Mesendoderm (in vitro differentiated cells): ENCODE data around the gene POLR1E.
"Not testable (repeated sequence)": the region's sequence is repeated elsewhere in the genome, so short reads cannot be mapped to it uniquely, and the experiment has no call there.

ENCODE experiments used
- DNase-seq: peaks from one replicate; pipeline ENCODE4 v3.0.0; 2013
- H2AK5ac ChIP-seq: 2 replicates; pipeline ENCODE4 v1.6.1; 2013; ENCODE audit warnings: low read length, inconsistent platforms
- H2BK120ac ChIP-seq: 2 replicates; pipeline ENCODE4 v1.6.1; 2013; ENCODE audit warnings: low read depth, mild to moderate bottlenecking, low read length, moderate library complexity, mixed read lengths
- H2BK15ac ChIP-seq: replicated peaks from 2 replicates; pipeline ENCODE4 v1.6.1; 2013; ENCODE audit warnings: low read depth, mild to moderate bottlenecking, moderate library complexity
- H2BK5ac ChIP-seq: 2 replicates; pipeline ENCODE4 v1.6.1; 2013; ENCODE audit warnings: low read length, inconsistent platforms
- H3K18ac ChIP-seq: 2 replicates; pipeline ENCODE4 v1.6.1; 2013; ENCODE audit warnings: mild to moderate bottlenecking, low read length, mixed read lengths
- H3K23ac ChIP-seq: one replicate; pipeline ENCODE4 v1.6.1; 2013; ENCODE audit warnings: low read length
- H3K27ac ChIP-seq: 2 replicates; pipeline ENCODE4 v1.5.1; 2013; ENCODE audit warnings: low read depth, mild to moderate bottlenecking, inconsistent platforms, low read length, moderate library complexity
- H3K27me3 ChIP-seq: 2 replicates; pipeline ENCODE4 v1.6.1; 2013; ENCODE audit warnings: low read length, control low read depth, mild to moderate bottlenecking, inconsistent platforms; ENCODE audit not compliant: insufficient read depth, poor library complexity
- H3K36me3 ChIP-seq: 2 replicates; pipeline ENCODE4 v1.6.1; 2013; ENCODE audit warnings: low read length, inconsistent platforms; ENCODE audit not compliant: control insufficient read depth, insufficient read depth
- H3K4ac ChIP-seq: one replicate; pipeline ENCODE4 v1.6.1; 2013; ENCODE audit warnings: low read depth, mild to moderate bottlenecking, low read length, moderate library complexity
- H3K4me1 ChIP-seq: 2 replicates; pipeline ENCODE4 v1.6.1; 2013; ENCODE audit warnings: low read depth, low read length, inconsistent platforms; ENCODE audit not compliant: control insufficient read depth
- H3K4me2 ChIP-seq: 2 replicates; pipeline ENCODE4 v1.6.1; 2013; ENCODE audit warnings: low read length
- H3K4me3 ChIP-seq: 2 replicates; pipeline ENCODE4 v1.5.1; 2013; ENCODE audit warnings: mild to moderate bottlenecking, low read length
- H3K56ac ChIP-seq: one replicate; pipeline ENCODE4 v1.6.1; 2013; ENCODE audit warnings: low read length
- H3K79me1 ChIP-seq: 2 replicates; pipeline ENCODE4 v1.6.1; 2013; ENCODE audit warnings: low read length, inconsistent platforms
- H3K79me2 ChIP-seq: 2 replicates; pipeline ENCODE4 v1.6.1; 2013; ENCODE audit warnings: mild to moderate bottlenecking, low read length; ENCODE audit not compliant: control insufficient read depth, insufficient read depth
- H3K9ac ChIP-seq: 2 replicates; pipeline ENCODE4 v1.6.1; 2013; ENCODE audit warnings: low read length, inconsistent platforms
- H4K5ac ChIP-seq: one replicate; pipeline ENCODE4 v1.6.1; 2013; ENCODE audit warnings: low read length
- H4K8ac ChIP-seq: one replicate; pipeline ENCODE4 v1.6.1; 2013; ENCODE audit warnings: low read depth, mild to moderate bottlenecking, control low read depth, low read length, moderate library complexity
- WGBS: extraction: QIAGEN DNeasy Blood & Tissue Kit; methylation state at CpG from one replicate; pipeline ENCODE4 v1.1.7; 2013; ENCODE audit warnings: low lambda C conversion rate, missing lambda C conversion rate; ENCODE audit not compliant: insufficient coverage; ENCODE audit errors: extremely low coverage; 5-methylcytosine and 5-hydroxymethylcytosine counted together

Gene POLR1E

DNA sequence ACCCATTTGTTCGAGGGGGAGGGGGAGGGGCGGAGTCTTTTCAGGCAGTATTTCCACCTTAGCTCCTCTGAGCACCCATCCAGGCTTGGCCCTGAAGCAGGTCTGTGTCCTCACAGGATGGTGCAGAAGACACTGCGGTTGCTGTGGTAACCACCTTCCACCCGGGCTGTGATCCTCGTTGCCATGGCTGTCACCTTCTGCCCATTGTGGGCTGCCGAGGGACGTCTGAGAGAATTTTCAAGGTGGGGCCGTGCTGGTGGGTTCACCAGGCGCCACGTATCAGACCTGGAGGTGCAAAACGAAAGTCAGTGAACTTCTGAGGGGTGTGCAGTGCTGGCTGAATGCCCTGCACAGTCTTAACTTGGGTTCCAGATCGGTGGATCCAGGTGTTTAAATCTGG lies 26.7 kb downstream of the POLR1E start:
- no CpG with 5 or more reads among the region's 12 CpGs for WGBS
- peak; percentile 25 for DNase-seq

GRCh38 chr9:37514415-37514814 lies 28.7 kb downstream of the POLR1E start:
- not testable (repeated sequence) for DNase-seq, H3K79me2 ChIP-seq, H3K9ac ChIP-seq, H2BK5ac ChIP-seq, H3K4me3 ChIP-seq, H3K23ac ChIP-seq, H4K5ac ChIP-seq, H3K27me3 ChIP-seq, H2BK120ac ChIP-seq, H3K27ac ChIP-seq, H2BK15ac ChIP-seq, H3K56ac ChIP-seq, H3K4ac ChIP-seq, H2AK5ac ChIP-seq, H3K4me1 ChIP-seq, H3K4me2 ChIP-seq, H3K18ac ChIP-seq, H4K8ac ChIP-seq, H3K36me3 ChIP-seq, H3K79me1 ChIP-seq
- no CpG with 5 or more reads among the region's 10 CpGs for WGBS

More for the DNA sequence above, 26.7 kb downstream of the POLR1E start:
- H3K4me2 ChIP-seq, result no peak overlapping the region
- H3K4me3 ChIP-seq, result no peak overlapping the region
- peaks cover 3% of the 10 kb centered on the region for H3K36me3 ChIP-seq
- H3K9ac ChIP-seq, result no peak overlapping the region
- H3K23ac ChIP-seq, result no peak overlapping the region
- H3K18ac ChIP-seq, result no peak overlapping the region
- H2BK5ac ChIP-seq, result no peak overlapping the region
- H2AK5ac ChIP-seq, result no peak overlapping the region
- H3K79me1 ChIP-seq, result no peaks in the 10 kb centered on the region
- no peak overlapping the region for H4K5ac ChIP-seq
- no peak overlapping the region for H2BK15ac ChIP-seq
- H3K4me1 ChIP-seq, result no peaks in the 10 kb centered on the region
- no peaks in the 10 kb centered on the region for H3K79me2 ChIP-seq
- no peak overlapping the region for H3K4ac ChIP-seq
- no peak overlapping the region for H4K8ac ChIP-seq
- H3K27ac ChIP-seq, result no peak overlapping the region
- no peak overlapping the region for H3K56ac ChIP-seq
- H2BK120ac ChIP-seq, result no peak overlapping the region
- H3K27me3 ChIP-seq, result no peaks in the 10 kb centered on the region

DNA sequence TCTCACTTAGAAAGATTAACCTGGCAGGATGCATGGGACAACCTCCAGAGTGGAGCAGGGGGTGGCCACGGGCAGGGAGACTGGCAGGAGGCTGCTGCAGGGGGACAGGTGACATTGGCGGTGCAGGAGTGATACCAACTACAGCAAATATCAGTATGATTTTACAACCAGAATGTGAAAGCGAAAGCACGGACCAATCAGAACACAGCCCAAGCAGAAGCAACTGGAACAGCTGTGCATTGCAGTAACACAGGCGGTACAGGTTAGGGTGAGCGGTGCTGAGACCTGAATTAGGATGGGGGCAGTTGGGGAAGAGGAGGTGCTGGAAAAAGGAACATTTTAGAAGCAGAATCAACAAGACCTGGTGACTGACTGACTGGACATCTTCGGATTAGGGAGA lies 29.3 kb downstream of the POLR1E start:
- Histone ChIP-seq H4K8ac (no peak overlapping the region), H3K36me3 (peaks cover 3% of the 10 kb centered on the region), H3K18ac (no peak overlapping the region), H3K79me1 (no peaks in the 10 kb centered on the region), H3K27me3 (no peaks in the 10 kb centered on the region), H3K79me2 (no peaks in the 10 kb centered on the region), H3K56ac (no peak overlapping the region), H3K4ac (no peak overlapping the region), H2BK5ac (no peak overlapping the region), H2BK15ac (no peak overlapping the region), H3K4me1 (no peaks in the 10 kb centered on the region), H4K5ac (no peak overlapping the region), H3K27ac (no peak overlapping the region), H2AK5ac (no peak overlapping the region), H3K9ac (no peak overlapping the region), H3K4me2 (no peak overlapping the region), H2BK120ac (no peak overlapping the region), H3K23ac (no peak overlapping the region), H3K4me3 (no peak overlapping the region)
- no CpG with 5 or more reads among the region's 7 CpGs for WGBS
- DNase-seq, result no peak

GRCh38 chr9:37515620-37516258 lies 30.0 kb downstream of the POLR1E start:
- H3K23ac ChIP-seq, result no peak overlapping the region
- peaks cover 3% of the 10 kb centered on the region for H3K36me3 ChIP-seq
- H3K18ac ChIP-seq, result no peak overlapping the region
- no peak overlapping the region for H2AK5ac ChIP-seq
- no peak for DNase-seq
- H3K9ac ChIP-seq, result no peak overlapping the region
- no peak overlapping the region for H4K5ac ChIP-seq
- H3K4ac ChIP-seq, result no peak overlapping the region
- no peak overlapping the region for H3K56ac ChIP-seq
- H3K79me1 ChIP-seq, result no peaks in the 10 kb centered on the region
- no peak overlapping the region for H4K8ac ChIP-seq
- H3K4me3 ChIP-seq, result no peak overlapping the region
- no peaks in the 10 kb centered on the region for H3K79me2 ChIP-seq
- no peak overlapping the region for H2BK15ac ChIP-seq
- no peak overlapping the region for H2BK5ac ChIP-seq
- no CpG with 5 or more reads among the region's 14 CpGs for WGBS
- no peak overlapping the region for H3K4me2 ChIP-seq
- no peaks in the 10 kb centered on the region for H3K27me3 ChIP-seq
- no peaks in the 10 kb centered on the region for H3K4me1 ChIP-seq
- no peak overlapping the region for H2BK120ac ChIP-seq
- no peak overlapping the region for H3K27ac ChIP-seq

DNA sequence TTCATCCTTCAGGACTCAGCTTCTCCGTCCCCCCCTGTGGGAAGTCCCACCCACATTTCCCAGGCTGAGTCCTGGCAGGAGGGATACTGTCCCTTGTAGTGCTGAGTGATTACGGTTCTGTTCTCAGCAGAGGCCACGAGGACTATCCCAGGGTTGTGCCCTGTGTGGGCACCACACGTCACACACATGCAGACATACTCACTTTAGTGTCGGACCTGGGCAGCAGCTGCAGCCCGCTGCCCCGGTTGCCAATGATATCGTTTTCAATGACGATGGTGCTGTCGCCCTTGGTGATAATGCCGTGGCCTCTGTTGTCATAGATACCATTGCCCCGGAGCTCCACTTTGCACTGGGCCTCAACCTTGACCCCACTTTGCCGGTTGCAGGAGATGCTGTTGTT lies 32.2 kb downstream of the POLR1E start:
- H2BK5ac ChIP-seq, result no peak overlapping the region
- no peaks in the 10 kb centered on the region for H3K79me1 ChIP-seq
- H3K9ac ChIP-seq, result no peak overlapping the region
- no peaks in the 10 kb centered on the region for H3K4me1 ChIP-seq
- no peak overlapping the region for H3K4me2 ChIP-seq
- peaks cover 9% of the 10 kb centered on the region for H3K36me3 ChIP-seq
- no peak for DNase-seq
- no CpG with 5 or more reads among the region's 13 CpGs for WGBS
- H4K5ac ChIP-seq, result no peak overlapping the region
- no peak overlapping the region for H3K23ac ChIP-seq
- no peak overlapping the region for H3K27ac ChIP-seq
- no peaks in the 10 kb centered on the region for H3K79me2 ChIP-seq
- H3K4me3 ChIP-seq, result no peak overlapping the region
- no peak overlapping the region for H2AK5ac ChIP-seq
- H3K4ac ChIP-seq, result no peak overlapping the region
- H2BK15ac ChIP-seq, result no peak overlapping the region
- no peak overlapping the region for H3K56ac ChIP-seq
- no peaks in the 10 kb centered on the region for H3K27me3 ChIP-seq
- H4K8ac ChIP-seq, result no peak overlapping the region
- no peak overlapping the region for H3K18ac ChIP-seq
- no peak overlapping the region for H2BK120ac ChIP-seq

DNA sequence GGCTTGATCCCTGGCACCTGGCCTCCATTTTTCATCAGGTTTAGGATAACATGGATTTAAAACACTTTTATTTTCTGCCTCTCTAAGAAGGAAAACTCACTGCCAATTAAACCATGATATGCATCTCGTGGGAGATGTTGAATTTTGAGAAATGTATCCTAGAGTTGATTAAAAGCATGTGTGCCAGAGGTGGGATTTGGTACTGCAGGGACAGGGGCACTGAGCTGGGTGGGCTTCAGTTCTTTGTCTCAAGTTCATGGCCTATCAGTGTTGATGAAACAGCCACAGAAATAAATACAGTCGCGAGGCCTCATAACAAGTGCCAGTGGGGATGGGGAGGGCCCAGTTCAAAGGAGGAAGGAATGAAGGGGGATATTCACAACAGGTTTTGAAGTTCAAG lies 34.9 kb downstream of the POLR1E start:
- Histone ChIP-seq H3K27ac (no peak overlapping the region), H3K79me1 (no peaks in the 10 kb centered on the region), H3K4ac (no peak overlapping the region), H3K18ac (no peak overlapping the region), H2BK15ac (no peak overlapping the region), H3K23ac (no peak overlapping the region), H3K4me1 (no peaks in the 10 kb centered on the region), H2BK120ac (no peak overlapping the region), H2AK5ac (no peak overlapping the region), H2BK5ac (no peak overlapping the region), H3K27me3 (no peaks in the 10 kb centered on the region), H3K56ac (no peak overlapping the region), H3K36me3 (peaks cover 11% of the 10 kb centered on the region), H3K4me2 (no peak overlapping the region), H3K9ac (no peak overlapping the region), H4K5ac (no peak overlapping the region), H3K4me3 (no peak overlapping the region), H3K79me2 (no peaks in the 10 kb centered on the region), H4K8ac (no peak overlapping the region)
- DNase-seq, result no peak
- no CpG with 5 or more reads among the region's 3 CpGs for WGBS
